CD14-positive monocyte (primary cell): ENCODE results near the gene RNASE13. TPM values are rescaled to one million over a fixed set of nuclear protein-coding genes. Genes with fewer than 3 reads are reported as not detected.

Source experiments
- DNase-seq, 3 donors: peaks; one replicate each; pipeline ENCODE4 v3.0.0-alpha.2; 2011 to 2022
- H2AFZ ChIP-seq: 2 replicates; pipeline ENCODE4 v1.6.0; 2012; ENCODE audit warnings: mild to moderate bottlenecking, low read depth, low read length, inconsistent platforms; ENCODE audit not compliant: insufficient read depth, poor library complexity, severe bottlenecking
- H3K27ac ChIP-seq, 2 donors: 1 replicate in 1 of 2; 2 replicates in 1 of 2; pipeline ENCODE4 v1.5.1; 2012 to 2013; ENCODE audit warnings: low read length in 2 of 2, control low read depth in 1 of 2, inconsistent platforms in 1 of 2, low read depth in 1 of 2, mild to moderate bottlenecking in 1 of 2
- H3K27me3 ChIP-seq, 2 donors: one replicate each; pipeline versions ENCODE4 v1.6.0 to v1.6.1; 2011 to 2013; ENCODE audit warnings: low read length in 2 of 2; ENCODE audit not compliant: control insufficient read depth in 2 of 2, insufficient read depth in 2 of 2
- H3K36me3 ChIP-seq, 2 donors: replicated peaks in 1 of 2; 1 replicate in 1 of 2; 2 replicates in 1 of 2; pipeline versions ENCODE4 v1.5.1 to v1.6.1; 2012 to 2013; ENCODE audit warnings: low read length in 2 of 2, control low read depth in 1 of 2, inconsistent platforms in 1 of 2, mild to moderate bottlenecking in 1 of 2; ENCODE audit not compliant: insufficient read depth in 2 of 2, control insufficient read depth in 1 of 2
- H3K4me1 ChIP-seq, 2 donors: 1 replicate in 1 of 2; 2 replicates in 1 of 2; pipeline versions ENCODE4 v1.5.1 to v1.6.1; 2012 to 2013; ENCODE audit warnings: low read length in 2 of 2, control low read depth in 1 of 2, inconsistent platforms in 1 of 2, mild to moderate bottlenecking in 1 of 2, moderate library complexity in 1 of 2; ENCODE audit not compliant: insufficient read depth in 2 of 2, control insufficient read depth in 1 of 2
- H3K4me2 ChIP-seq: replicated peaks from 2 replicates; pipeline ENCODE3; 2012; ENCODE audit warnings: low read length, moderate library complexity, mild to moderate bottlenecking; ENCODE audit not compliant: poor library complexity, severe bottlenecking; ENCODE audit errors: extremely low read depth
- H3K4me3 ChIP-seq, 3 experiments: fragments of 200-600 bp in 1 of 3; sonication (generic) in 1 of 3; replicated peaks in 1 of 3; 1 replicate in 2 of 3; 2 replicates in 1 of 3; pipeline ENCODE4 v1.5.1; 2011 to 2013; ENCODE audit warnings: low read length in 3 of 3, mild to moderate bottlenecking in 3 of 3, control low read depth in 2 of 3, low read depth in 2 of 3, inconsistent platforms in 1 of 3, moderate library complexity in 1 of 3
- H3K79me2 ChIP-seq: 2 replicates; pipeline ENCODE4 v1.6.0; 2012; ENCODE audit warnings: mild to moderate bottlenecking, control low read depth, inconsistent platforms, low read length, moderate library complexity; ENCODE audit not compliant: insufficient read depth
- H3K9ac ChIP-seq: 2 replicates; pipeline ENCODE4 v1.6.0; 2017; ENCODE audit warnings: low read length, mild to moderate bottlenecking; ENCODE audit not compliant: insufficient read depth, poor library complexity, severe bottlenecking
- H3K9me3 ChIP-seq, 2 donors: replicated peaks in 1 of 2; 1 replicate in 1 of 2; 2 replicates in 1 of 2; pipeline versions ENCODE4 v1.5.1 to v1.6.1; 2012 to 2013; ENCODE audit warnings: low read length in 2 of 2, control low read depth in 1 of 2; ENCODE audit not compliant: control insufficient read depth in 1 of 2, insufficient read depth in 1 of 2
- H4K20me1 ChIP-seq: 2 replicates; pipeline ENCODE4 v1.6.0; 2012; ENCODE audit warnings: mild to moderate bottlenecking, low read length, control low read depth, moderate library complexity; ENCODE audit not compliant: insufficient read depth
- H3K27ac Mint-ChIP-seq, 7 donors: one replicate each; pipeline ENCODE4 v1.8.0; 2020; ENCODE audit warnings: mild to moderate bottlenecking in 7 of 7, mixed read lengths in 7 of 7, moderate library complexity in 6 of 7, inconsistent platforms in 2 of 7
- H3K27me3 Mint-ChIP-seq, 3 donors: one replicate each; pipeline ENCODE4 v1.8.0; 2021 to 2022; ENCODE audit warnings: low read depth in 3 of 3, mild to moderate bottlenecking in 3 of 3, mixed read lengths in 3 of 3, moderate library complexity in 3 of 3, inconsistent platforms in 1 of 3
- H3K36me3 Mint-ChIP-seq, 2 donors: one replicate each; pipeline ENCODE4 v1.8.0; 2020; ENCODE audit warnings: mixed read lengths in 2 of 2, inconsistent platforms in 1 of 2, mild to moderate bottlenecking in 1 of 2
- H3K4me1 Mint-ChIP-seq: one replicate; pipeline ENCODE4 v1.8.0; 2020; ENCODE audit warnings: mild to moderate bottlenecking, mixed read lengths
- H3K4me3 Mint-ChIP-seq, 2 donors: one replicate each; pipeline ENCODE4 v1.8.0; 2020; ENCODE audit warnings: mild to moderate bottlenecking in 2 of 2, mixed read lengths in 2 of 2, moderate library complexity in 1 of 2
- H3K9me3 Mint-ChIP-seq, 7 donors: one replicate each; pipeline ENCODE4 v1.8.0; 2020 to 2022; ENCODE audit warnings: mixed read lengths in 7 of 7, mild to moderate bottlenecking in 6 of 7, moderate library complexity in 6 of 7, inconsistent platforms in 2 of 7
- CTCF ChIP-seq: fragments of 200-600 bp; IDR thresholded peaks from one replicate; pipeline ENCODE4 v1.8.0; 2022; ENCODE audit warnings: antibody characterized with exemption, mild to moderate bottlenecking
- WGBS: methylation state at CpG from one replicate; pipeline ENCODE4 v1.1.5; 2013; ENCODE audit warnings: missing lambda C conversion rate; ENCODE audit not compliant: insufficient coverage; 5-methylcytosine and 5-hydroxymethylcytosine counted together
- intact Hi-C, 2 donors: fragments of 100-400 bp; cut with micrococcal nuclease; formaldehyde crosslinking; loops; one replicate each; pipeline versions ENCODE4 v1.15.0 to v1.15.1; 2023
- polyA plus RNA-seq, 3 donors: library from polyadenylated mRNA; depleted of rRNA in 1 of 3; unstranded in 2 of 3; stranded (reverse) in 1 of 3; fragments of 300-500 nt in 2 of 3; fragments of >200 nt in 1 of 3; fragmentation: Illumina TruSeq in 2 of 3; gene quantifications; 1 replicate in 2 of 3; 2 replicates in 1 of 3; pipeline ENCODE4 v1.2.3, GENCODE V29; 2012 to 2021

RNASE13 gene
- polyA plus RNA-seq, 3 donors: 0.39 TPM; not detected in 2

DNA sequence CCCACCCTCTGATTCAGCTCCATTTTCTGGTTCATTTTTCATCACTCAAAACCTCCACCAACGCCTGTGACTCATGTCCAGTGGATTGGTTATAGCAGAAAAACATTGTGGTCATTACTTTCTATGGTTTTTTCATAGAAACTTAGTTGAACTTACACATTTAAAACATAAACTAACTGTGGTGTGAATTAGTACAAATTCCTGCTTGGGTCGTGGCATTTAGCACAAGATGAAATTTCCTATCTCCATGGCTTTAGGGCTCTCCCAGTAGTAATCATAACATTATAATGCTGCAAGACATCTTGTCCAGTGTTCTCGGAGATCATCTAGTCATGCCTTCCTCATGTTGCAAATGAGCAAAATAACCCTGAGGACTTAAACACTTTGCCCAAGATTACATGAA is 14.7 kb upstream of the RNASE13 start:
- no peak overlapping the region for H3K4me2 ChIP-seq
- Mint-ChIP-seq H3K36me3 (no peaks in the 10 kb centered on the region), H3K27ac (no peak overlapping the region), H3K4me1 (peaks cover 5% of the 10 kb centered on the region), H3K27me3 (peaks cover 8 to 11% (median 9%) of the 10 kb centered on the region in 3 donors), H3K4me3 (peak overlapping the region in 1 of 2 donors; percentile 49), H3K9me3 (no peaks in the 10 kb centered on the region)
- no peaks in the 10 kb centered on the region for H4K20me1 ChIP-seq
- H3K79me2 ChIP-seq: no peaks in the 10 kb centered on the region
- H3K4me1 ChIP-seq: peaks cover 0 to 9% of the 10 kb centered on the region in 2 donors
- no peak overlapping the region for H3K27ac ChIP-seq
- no peak overlapping the region for H3K4me3 ChIP-seq
- intact Hi-C loops: no loop called here
- H2AFZ ChIP-seq: no peak overlapping the region
- H3K27me3 ChIP-seq: peaks cover 2 to 42% of the 10 kb centered on the region in 2 donors
- no peak overlapping the region for H3K9ac ChIP-seq
- no peaks in the 10 kb centered on the region for H3K9me3 ChIP-seq
- H3K36me3 ChIP-seq: no peaks in the 10 kb centered on the region
- 100% methylated on average over 1 of the region's 3 CpGs for WGBS
- no peak for TF ChIP-seq CTCF
- DNase-seq: no peak

- Mint-ChIP-seq H3K36me3 (no peaks in the 10 kb centered on the region), H3K27ac (no peak overlapping the region), H3K4me1 (peaks cover 7% of the 10 kb centered on the region), H3K9me3 (no peaks in the 10 kb centered on the region), H3K4me3 (no peak overlapping the region), H3K27me3 (peaks cover 10 to 12% (median 10%) of the 10 kb centered on the region in 3 donors)
- intact Hi-C loops: no loop called here
- H3K27ac ChIP-seq: no peak overlapping the region
- peaks cover 0 to 9% of the 10 kb centered on the region in 2 donors for H3K4me1 ChIP-seq
- H3K4me3 ChIP-seq: no peak overlapping the region
- H3K27me3 ChIP-seq: peaks cover 2 to 46% of the 10 kb centered on the region in 2 donors
- H3K4me2 ChIP-seq: no peak overlapping the region
- H4K20me1 ChIP-seq: no peaks in the 10 kb centered on the region
- no CpG with 5 or more reads among the region's 2 CpGs for WGBS
- no peak overlapping the region for H2AFZ ChIP-seq
- no peak for TF ChIP-seq CTCF
- no peak overlapping the region for H3K9ac ChIP-seq
- H3K9me3 ChIP-seq: no peaks in the 10 kb centered on the region
- H3K79me2 ChIP-seq: no peaks in the 10 kb centered on the region
- no peaks in the 10 kb centered on the region for H3K36me3 ChIP-seq
- DNase-seq: no peak
Observed at GRCh38 chr14:21048638-21049037, 14.0 kb upstream of the RNASE13 start.
